GM12874 (cell line): ENCODE results near the gene BCL2L2.
A peak's percentile ranks its signal among the peaks of the same experiment; 100 is the strongest.

Source experiments
- TF ChIP-seq, protein P1 (sequence below): IDR thresholded peaks from 2 replicates; pipeline ENCODE4 v1.5.1; 2011; ENCODE audit warnings: low read depth, mild to moderate bottlenecking, control low read depth, low read length, moderate library complexity; ENCODE audit not compliant: insufficient read depth

The BCL2L2 gene

DNA sequence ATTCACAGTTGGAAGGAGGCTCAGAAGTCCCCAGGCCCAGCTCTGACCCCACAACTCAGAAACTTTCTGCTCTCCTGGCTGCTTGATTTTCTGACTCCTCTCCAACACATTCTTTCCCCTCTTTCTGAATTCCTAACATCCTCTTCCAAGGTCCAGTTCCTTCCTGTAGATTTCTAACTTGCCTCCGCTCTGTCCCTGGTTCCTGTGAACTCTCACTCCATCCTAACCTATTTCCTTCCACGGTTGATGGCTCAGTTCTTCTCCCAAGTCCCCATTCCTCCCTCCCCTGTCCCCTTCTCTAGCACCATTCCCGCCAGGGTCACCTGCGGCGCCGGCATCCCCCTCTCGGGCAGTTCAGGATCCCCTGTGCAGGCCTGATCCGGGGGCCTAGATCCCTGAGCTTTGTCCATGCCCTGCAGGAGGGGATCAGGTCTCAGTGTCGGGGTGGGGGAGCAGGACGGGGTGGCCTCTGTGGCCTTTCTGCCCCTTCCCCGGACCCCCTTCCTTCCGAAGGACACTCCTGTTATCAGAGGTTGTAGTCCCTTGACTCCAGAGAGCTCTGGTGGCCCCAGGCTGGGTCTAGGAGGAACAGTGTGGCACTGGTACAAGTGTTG, 52.0 kb downstream of the BCL2L2 start:
- TF ChIP-seq, protein P1, sequence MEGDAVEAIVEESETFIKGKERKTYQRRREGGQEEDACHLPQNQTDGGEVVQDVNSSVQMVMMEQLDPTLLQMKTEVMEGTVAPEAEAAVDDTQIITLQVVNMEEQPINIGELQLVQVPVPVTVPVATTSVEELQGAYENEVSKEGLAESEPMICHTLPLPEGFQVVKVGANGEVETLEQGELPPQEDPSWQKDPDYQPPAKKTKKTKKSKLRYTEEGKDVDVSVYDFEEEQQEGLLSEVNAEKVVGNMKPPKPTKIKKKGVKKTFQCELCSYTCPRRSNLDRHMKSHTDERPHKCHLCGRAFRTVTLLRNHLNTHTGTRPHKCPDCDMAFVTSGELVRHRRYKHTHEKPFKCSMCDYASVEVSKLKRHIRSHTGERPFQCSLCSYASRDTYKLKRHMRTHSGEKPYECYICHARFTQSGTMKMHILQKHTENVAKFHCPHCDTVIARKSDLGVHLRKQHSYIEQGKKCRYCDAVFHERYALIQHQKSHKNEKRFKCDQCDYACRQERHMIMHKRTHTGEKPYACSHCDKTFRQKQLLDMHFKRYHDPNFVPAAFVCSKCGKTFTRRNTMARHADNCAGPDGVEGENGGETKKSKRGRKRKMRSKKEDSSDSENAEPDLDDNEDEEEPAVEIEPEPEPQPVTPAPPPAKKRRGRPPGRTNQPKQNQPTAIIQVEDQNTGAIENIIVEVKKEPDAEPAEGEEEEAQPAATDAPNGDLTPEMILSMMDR: no peak

DNA sequence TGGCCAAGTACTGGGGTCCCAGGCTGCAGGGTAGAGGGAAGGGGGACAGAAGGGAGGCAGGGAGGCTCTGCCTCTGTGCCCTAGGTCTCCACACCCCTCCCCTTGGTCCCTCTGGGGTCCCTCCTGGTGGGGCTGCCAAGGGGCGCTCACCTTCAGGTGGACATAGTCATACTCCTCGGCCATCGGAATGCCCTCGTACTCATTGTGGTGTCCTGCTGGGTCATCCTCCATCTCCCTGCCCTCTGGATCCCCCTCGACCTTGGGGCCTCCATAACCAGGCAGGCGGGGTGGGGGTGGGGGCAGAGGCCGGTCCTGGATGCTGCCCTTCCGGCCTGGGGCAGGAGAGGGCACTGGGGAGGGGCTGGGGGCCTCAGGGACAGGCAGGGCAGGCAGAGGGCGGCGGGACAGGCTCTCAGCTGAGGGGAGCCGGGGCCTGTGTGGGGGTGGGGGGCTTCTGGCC, 52.6 kb downstream of the BCL2L2 start:
- TF ChIP-seq, protein P1: no peak

DNA sequence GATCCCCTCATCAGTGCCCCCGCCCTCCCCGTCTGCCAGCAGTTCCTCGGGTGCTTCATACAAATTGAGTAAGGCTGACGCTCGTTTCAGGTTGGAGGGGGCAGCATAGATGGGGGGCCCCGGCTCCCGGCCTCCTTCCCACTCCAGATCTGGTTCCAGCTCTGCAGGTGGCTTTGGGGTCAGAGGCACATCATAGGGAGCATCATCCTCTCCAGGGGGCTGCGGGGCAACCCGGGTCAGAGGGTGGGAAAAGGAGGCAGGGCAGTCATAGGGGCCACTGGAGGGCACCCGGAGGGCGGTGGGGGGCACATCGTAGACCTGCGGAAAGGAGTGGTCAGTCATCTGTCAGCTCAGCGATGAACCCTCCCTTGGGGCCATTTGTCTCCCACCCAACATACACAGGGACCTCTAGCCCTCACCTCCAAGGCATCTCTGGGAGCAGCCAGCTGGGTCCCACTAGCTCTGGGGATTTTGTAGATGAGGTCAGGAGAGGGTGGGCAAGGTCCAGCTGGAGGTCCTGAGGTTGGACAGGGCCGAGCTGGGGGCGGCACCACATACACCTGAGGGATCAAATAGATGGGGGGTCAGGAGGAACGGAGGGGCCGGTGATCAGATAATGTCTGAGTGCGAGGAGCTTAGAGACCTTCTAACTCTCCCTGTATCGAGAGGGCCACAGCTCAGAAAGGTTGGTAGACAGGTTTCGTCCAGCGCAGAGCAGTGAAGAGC, 53.3 kb downstream of the BCL2L2 start:
- TF ChIP-seq, protein P1: no peak

DNA sequence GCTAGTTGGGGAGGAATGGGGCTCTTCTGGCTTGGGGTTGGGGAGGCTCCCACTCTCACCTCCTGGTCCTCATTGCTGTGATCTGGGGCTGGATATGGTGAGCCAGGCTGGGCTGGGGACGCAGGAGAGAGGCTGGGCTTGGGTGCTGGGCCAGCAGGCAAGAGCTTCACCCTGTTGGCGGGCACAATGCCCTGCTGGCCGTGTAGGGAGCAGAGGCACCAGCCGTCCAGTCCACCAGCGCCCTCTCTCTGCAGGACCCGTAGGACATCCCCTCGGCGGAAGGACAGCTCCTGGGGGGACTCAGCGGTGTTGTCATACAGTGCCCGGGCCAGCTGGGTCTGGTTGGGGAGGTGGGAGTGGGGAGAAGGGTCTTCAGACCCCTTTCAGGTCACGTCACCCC, 53.9 kb downstream of the BCL2L2 start:
- TF ChIP-seq, protein P1: 0 out of 2 replicates have a peak, but pooled peaks have one; percentile 10

DNA sequence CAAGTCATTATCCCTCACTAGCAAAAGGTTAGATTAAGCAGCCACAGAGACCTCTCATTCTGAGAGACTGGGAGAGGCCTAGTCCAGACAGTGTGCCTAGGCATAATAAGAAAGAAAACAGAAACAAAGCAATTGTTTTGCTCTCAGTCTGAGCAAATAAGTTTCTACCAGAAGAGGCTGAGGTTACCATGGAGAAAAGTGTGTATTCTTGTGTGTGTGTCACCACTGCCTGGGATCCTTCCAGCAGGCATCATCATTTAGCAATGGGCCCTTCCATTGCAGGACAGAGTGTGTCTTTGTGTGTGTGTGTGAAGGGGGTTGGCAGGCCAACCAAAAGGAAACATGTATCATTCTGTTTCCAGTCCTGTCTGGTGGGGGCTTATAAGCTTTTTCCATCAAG, 54.7 kb downstream of the BCL2L2 start:
- TF ChIP-seq, protein P1: no peak
